DMS153 (cell line): ENCODE measurements around the gene KDM6B.
"Not testable (repeated sequence)": the region's sequence is repeated elsewhere in the genome, so short reads cannot be mapped to it uniquely, and the experiment has no call there.

Experiments
- DNase-seq: peaks from one replicate; lab custom pipeline; 2025; lab: John Stamatoyannopoulos, UW

Gene KDM6B

DNA sequence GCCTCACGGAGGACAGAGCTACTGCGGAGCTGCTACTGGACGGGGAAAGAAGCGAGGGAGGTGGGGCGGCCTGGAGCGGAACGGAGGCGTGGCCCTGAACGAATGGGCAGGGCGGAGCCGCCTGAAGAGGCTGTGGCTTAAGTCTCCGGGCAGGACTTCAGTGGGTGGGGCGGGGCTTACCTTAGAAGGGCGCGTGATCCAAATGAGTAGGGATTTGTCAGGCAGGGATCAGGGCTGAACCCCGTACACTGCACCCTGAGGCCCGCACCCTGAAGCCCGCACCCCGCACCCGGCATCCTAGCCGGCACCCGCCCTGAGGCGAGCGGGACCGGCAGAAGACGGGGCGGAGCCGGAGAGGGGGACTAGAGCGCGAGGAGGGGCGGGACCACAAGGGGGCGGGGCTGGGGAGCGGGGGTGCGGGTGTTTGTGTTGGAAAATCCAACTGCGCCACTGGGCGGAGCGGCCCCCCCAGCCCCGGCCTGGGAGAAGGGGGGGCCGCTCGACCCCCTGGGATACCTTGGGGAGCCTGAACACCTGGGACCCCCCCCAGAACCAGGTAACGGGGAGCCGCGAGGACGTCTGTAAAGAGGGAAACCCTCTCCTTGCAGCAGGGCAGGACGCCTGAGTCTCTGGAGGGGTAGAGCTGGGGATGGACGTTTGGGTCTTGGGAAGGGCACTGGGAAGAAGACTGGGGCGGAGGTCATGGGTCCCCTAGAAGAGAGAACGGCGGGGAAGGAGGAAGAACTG is at the start of gene KDM6B:
Gene KDM6B (plus strand): TSS at position 423 of the 747 bp plus-strand sequence. CDS start 11,338 bp downstream, outside the sequence.
- DNase-seq = peak; percentile 44

DNA sequence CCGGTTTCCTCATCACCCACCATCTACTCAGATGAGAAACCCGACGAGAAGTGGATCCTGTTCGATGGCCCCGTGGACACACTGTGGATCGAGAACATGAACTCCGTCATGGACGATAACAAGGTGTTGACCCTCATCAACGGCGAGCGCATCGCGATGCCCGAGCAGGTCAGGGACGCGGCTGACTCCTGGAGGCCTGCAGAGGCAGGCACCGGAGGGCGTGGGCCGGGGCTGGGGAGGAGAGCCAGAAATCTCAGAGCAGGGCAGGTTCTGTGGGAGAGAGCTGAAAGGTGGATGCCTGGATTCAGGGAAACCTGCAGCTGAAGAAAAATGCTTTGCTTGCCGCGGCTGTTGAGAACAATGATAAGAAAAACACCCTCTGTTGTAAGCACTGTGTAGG is 47.2 kb upstream of the KDM6B start:
- DNase-seq = no peak

DNA sequence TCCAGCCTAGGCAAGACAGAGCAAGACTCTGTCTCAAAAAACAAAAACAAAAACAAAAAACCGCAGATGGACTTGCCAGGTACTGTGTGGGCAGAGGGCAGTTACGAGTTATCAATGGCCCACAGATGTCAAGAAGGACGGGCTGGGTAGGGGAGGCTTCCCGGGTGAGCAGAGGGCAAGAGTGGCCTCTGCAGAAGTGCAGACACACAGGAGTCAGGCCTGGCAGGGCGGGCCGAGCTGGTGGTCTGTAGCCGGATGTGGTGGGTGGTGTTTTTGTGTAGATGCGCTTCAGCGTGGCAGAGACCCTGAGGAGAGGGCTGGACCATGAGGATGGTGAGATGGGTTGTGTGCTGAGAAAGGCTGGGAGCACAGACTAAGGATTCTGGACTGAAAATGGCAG is 44.9 kb upstream of the KDM6B start:
- no peak for DNase-seq

GRCh38 chr17:7790150-7790549 is 43.9 kb upstream of the KDM6B start:
- DNase-seq = no peak

- no peak for DNase-seq
Observed at GRCh38 chr17:7792611-7793010, 41.4 kb upstream of the KDM6B start.

- DNase-seq = no peak
Observed at GRCh38 chr17:7794075-7794663, 39.8 kb upstream of the KDM6B start.

DNA sequence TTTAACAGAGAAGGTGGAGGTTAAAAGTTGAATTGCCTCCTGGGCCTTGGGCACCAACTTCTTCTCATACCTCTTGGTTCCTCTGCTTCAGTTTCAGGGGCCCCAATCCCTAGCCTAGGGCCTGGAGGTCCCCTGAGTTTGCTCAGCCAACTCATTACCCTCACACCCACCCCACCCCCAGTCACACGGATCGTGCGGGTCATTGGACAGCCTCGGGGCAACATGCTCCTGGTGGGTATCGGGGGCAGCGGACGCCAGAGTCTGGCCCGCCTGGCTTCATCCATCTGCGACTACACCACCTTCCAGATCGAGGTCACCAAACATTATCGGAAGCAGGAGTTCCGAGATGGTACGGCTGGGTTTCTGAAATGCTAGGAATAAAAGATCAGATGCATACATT is 36.0 kb upstream of the KDM6B start:
- DNase-seq = no peak

GRCh38 chr17:7798839-7799238 is 35.2 kb upstream of the KDM6B start:
- no peak for DNase-seq

GRCh38 chr17:7803981-7804380 is 30.0 kb upstream of the KDM6B start:
- DNase-seq = peak; percentile 69

GRCh38 chr17:7806587-7806986 is 27.4 kb upstream of the KDM6B start:
- DNase-seq = no peak

DNA sequence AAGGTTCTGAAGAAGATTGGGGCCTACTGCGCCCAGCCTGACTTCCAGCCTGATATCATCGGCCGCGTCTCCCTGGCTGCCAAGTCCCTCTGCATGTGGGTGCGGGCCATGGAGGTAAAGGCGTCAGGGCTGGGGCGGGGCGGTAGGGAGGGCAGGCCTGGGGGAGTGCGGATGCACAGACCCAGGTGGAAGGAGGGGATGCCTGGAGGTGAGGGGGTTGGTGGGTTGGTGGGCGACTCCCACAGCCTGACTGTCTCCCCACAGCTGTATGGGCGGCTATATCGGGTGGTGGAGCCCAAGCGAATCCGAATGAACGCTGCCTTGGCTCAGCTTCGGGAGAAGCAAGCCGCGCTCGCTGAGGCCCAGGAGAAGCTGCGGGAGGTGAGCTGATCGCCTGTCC is 26.8 kb upstream of the KDM6B start:
- no peak for DNase-seq

- DNase-seq = no peak
Observed at GRCh38 chr17:7809086-7809790, 24.8 kb upstream of the KDM6B start.

GRCh38 chr17:7809791-7810343 is 24.1 kb upstream of the KDM6B start:
- not testable (repeated sequence) for DNase-seq

DNA sequence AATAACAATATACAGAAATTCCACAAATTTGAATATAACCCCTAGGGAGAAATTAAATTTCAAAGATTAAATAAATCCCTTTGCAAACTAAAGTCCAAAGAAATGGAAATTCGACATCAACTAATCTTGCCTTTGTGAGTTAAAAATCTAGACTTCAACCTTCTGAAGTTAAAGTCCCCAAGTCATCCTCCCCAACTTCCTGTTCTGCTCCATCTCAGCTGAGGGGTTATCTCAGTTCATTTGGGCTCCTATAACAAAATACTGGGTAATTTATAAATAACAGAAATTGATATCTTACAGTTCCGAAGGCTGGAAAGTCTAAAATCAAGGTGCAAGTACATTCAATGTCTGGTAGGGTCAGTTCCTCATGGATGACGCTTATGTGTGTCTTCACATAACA is 22.8 kb upstream of the KDM6B start:
- DNase-seq = no peak

- DNase-seq = no peak
Observed at GRCh38 chr17:7814969-7815368, 19.0 kb upstream of the KDM6B start.

DNA sequence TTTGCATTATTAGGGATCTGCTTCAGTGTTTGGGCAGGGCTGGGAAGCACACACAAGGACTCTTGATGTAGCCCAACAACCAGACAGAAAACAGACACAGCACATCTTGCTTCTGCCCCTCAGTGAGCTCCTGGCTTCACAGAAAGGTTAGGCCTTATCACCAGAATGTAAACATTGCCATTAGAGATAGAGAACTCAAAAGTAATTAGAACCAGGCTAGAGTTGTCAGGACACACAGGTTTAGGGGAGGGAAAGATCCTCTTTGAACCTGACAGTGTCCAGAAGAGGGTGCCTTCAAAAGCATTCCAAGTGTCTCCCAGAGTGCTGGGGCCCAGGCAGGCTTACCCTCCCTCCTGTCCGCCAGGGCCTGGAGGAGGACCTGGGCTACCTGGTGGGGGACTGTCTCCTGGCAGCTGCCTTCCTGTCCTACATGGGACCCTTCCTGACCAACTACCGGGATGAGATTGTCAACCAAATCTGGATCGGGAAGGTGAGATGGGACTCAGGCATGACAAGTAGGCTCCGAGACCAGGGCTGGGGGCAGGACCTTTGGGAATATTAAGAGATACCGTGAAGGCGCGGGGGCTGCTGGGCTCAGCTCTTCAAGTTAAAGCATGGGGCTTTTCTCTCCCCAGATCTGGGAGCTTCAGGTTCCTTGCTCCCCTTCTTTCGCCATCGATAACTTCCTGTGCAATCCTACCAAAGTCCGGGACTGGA is 16.9 kb upstream of the KDM6B start:
- DNase-seq = no peak

DNA sequence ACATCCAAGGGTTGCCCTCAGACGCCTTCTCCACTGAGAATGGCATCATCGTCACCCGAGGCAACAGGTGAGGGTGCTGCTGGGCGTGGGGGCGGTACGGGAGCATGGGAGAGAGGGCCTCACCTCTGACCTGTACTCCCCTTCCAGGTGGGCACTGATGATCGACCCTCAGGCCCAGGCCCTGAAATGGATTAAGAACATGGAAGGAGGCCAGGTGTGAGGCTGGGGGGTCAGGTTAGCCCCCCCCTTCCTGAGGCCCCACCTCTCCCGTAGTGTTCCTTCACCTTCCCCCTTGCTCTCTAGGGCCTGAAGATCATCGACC is 16.4 kb upstream of the KDM6B start:
- DNase-seq = no peak

GRCh38 chr17:7818026-7818425 is 16.0 kb upstream of the KDM6B start:
- DNase-seq = no peak

GRCh38 chr17:7818746-7819645 is 15.0 kb upstream of the KDM6B start:
- no peak for DNase-seq

DNA sequence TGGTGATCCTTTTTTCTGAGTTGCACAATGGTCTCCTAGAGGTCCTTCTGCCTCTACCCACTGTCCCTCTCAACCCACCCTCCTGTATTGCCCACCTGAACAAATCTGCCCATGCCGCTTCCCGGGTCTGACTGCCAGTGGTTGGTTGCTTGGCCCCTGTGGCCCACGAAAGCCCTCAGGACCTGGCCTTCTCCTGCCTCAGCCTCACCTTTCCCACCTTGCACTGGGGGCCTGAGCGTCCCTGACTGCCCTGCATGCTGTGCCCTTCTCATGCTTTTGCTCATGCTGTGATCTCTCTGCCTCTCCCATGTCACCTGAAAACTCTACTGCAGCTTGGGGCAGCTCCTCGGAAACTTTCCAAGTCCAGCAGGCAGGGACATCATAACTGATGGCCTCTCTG is 13.8 kb upstream of the KDM6B start:
- DNase-seq = no peak

DNA sequence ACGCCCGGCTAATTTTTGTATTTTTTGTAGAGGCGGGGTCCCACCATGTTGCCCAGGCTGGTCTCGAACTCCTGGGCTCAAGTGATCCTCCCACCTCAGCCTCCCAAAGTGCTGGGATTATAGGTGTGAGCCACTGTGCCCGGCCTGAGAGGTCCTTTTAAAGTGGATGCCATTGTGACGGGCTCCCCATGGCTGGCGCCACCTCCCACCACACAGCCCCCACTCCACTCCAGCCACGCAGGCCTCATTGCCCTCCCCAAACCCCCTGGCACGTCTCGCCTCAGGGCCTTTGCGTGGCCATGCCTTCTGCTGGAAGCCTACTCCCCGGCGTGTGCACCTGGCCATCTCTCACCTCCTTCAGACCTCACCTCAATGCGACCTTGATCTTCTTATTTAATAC is 11.9 kb upstream of the KDM6B start:
- no peak for DNase-seq
